Endothelial cell of umbilical vein (primary cell): ENCODE data around the gene SPATS2L. TPM values are rescaled to one million over a fixed set of nuclear protein-coding genes. Genes with fewer than 3 reads are reported as not detected.

Source experiments
- BruUV-seq: library from RNA; stranded (reverse); fragments of 400-500 nt; replicated peaks from 2 replicates; lab custom pipeline; 2021; lab: Mats Ljungman, UMichigan
- CTCF ChIA-PET: fragments of 300-600, 350-600 bp; sonication (Branson Sonifier 250); formaldehyde crosslinking; loops from one replicate; lab custom pipeline; 2021; ENCODE audit warnings: antibody characterized with exemption, inconsistent platforms; lab: Charles Lee
- POLR2A ChIA-PET: fragments of 300-600, 350-600 bp; sonication (Branson Sonifier 250); formaldehyde crosslinking; loops from one replicate; lab custom pipeline; 2021; ENCODE audit warnings: antibody characterized with exemption, inconsistent platforms; lab: Charles Lee
- DNase-seq: peaks from one replicate; pipeline ENCODE4 v3.0.0-alpha.2; 2011; ENCODE audit warnings: low read depth, low spot score
- FAIRE-seq: peaks from 2 replicates; lab custom pipeline; 2011; peaks lifted over from hg19 to GRCh38; lab: Jason Lieb, UNC
- H2AFZ ChIP-seq: 2 replicates; pipeline ENCODE4 v1.6.0; 2012; ENCODE audit warnings: low read depth, low read length, control low read depth, inconsistent platforms
- H3K27ac ChIP-seq: 2 replicates; pipeline ENCODE4 v1.5.1; 2011; ENCODE audit warnings: low read depth, mild to moderate bottlenecking, control low read depth, low read length, moderate library complexity; ENCODE audit not compliant: insufficient read depth
- H3K27me3 ChIP-seq, 2 experiments: 2 replicates each; pipeline versions ENCODE4 v1.6.0 to v1.6.1; 2011; ENCODE audit warnings: low read length in 2 of 2, mixed read lengths in 1 of 2; ENCODE audit not compliant: control insufficient read depth in 2 of 2, insufficient read depth in 2 of 2
- H3K36me3 ChIP-seq, 2 experiments: 2 replicates in 1 of 2; 3 replicates in 1 of 2; pipeline ENCODE4 v1.5.1; 2011; ENCODE audit warnings: low read length in 2 of 2, mild to moderate bottlenecking in 1 of 2, moderate library complexity in 1 of 2; ENCODE audit not compliant: control insufficient read depth in 2 of 2, insufficient read depth in 2 of 2; ENCODE audit errors: extremely low read depth in 1 of 2
- H3K4me1 ChIP-seq: 3 replicates; pipeline ENCODE4 v1.5.1; 2011; ENCODE audit warnings: mild to moderate bottlenecking, low read length; ENCODE audit not compliant: control insufficient read depth, insufficient read depth; ENCODE audit errors: extremely low read depth
- H3K4me2 ChIP-seq: 2 replicates; pipeline ENCODE4 v1.6.1; 2011; ENCODE audit warnings: low read length, control low read depth, mixed read lengths; ENCODE audit not compliant: insufficient read depth
- H3K4me3 ChIP-seq, 3 experiments: fragments of 200-600 bp in 1 of 3; sonication (generic), shearing (Covaris generic) in 1 of 3; replicated peaks in 1 of 3; 2 replicates each; pipeline ENCODE4 v1.5.1; 2011 to 2016; ENCODE audit warnings: control low read depth in 3 of 3, low read length in 3 of 3, mild to moderate bottlenecking in 2 of 3, inconsistent platforms in 1 of 3, low read depth in 1 of 3, moderate library complexity in 1 of 3; ENCODE audit not compliant: insufficient read depth in 1 of 3
- H3K79me2 ChIP-seq: 2 replicates; pipeline ENCODE4 v1.6.0; 2012; ENCODE audit warnings: low read length, inconsistent platforms; ENCODE audit not compliant: control insufficient read depth, insufficient read depth
- H3K9ac ChIP-seq: replicated peaks from 2 replicates; pipeline ENCODE3; 2011; ENCODE audit warnings: low read length, control low read depth; ENCODE audit not compliant: insufficient read depth; ENCODE audit errors: extremely low read depth
- H3K9me1 ChIP-seq: replicated peaks from 3 replicates; pipeline ENCODE4 v1.6.0; 2011; ENCODE audit warnings: mild to moderate bottlenecking, low read length; ENCODE audit not compliant: control insufficient read depth, insufficient read depth; ENCODE audit errors: extremely low read depth
- H3K9me3 ChIP-seq: replicated peaks from 2 replicates; pipeline ENCODE4 v1.5.1; 2012; ENCODE audit warnings: low read length, inconsistent platforms; ENCODE audit not compliant: control insufficient read depth, insufficient read depth
- H4K20me1 ChIP-seq: replicated peaks from 2 replicates; pipeline ENCODE3; 2011; ENCODE audit warnings: mild to moderate bottlenecking, low read length; ENCODE audit not compliant: control insufficient read depth, insufficient read depth; ENCODE audit errors: extremely low read depth
- EZH2 ChIP-seq: IDR thresholded peaks from 2 replicates; pipeline ENCODE4 v1.6.1; 2012; ENCODE audit warnings: borderline replicate concordance, low read depth, mild to moderate bottlenecking, moderate library complexity, low read length, inconsistent platforms; ENCODE audit not compliant: severe bottlenecking
- FOS ChIP-seq: IDR thresholded peaks from 2 replicates; pipeline ENCODE4 v1.6.1; 2011; ENCODE audit warnings: mild to moderate bottlenecking, low read length, moderate library complexity, borderline replicate concordance; ENCODE audit not compliant: insufficient read depth
- GATA2 ChIP-seq: IDR thresholded peaks from 2 replicates; pipeline ENCODE4 v1.7.0; 2011; ENCODE audit warnings: low read depth, mild to moderate bottlenecking, moderate library complexity, mixed read lengths, low read length; ENCODE audit not compliant: insufficient read length, insufficient read depth
- JUN ChIP-seq: IDR thresholded peaks from 2 replicates; pipeline ENCODE4 v1.6.1; 2011; ENCODE audit warnings: borderline replicate concordance, low read depth; ENCODE audit not compliant: insufficient read length, insufficient read depth
- MYC ChIP-seq: IDR thresholded peaks from one replicate; pipeline ENCODE4 v1.6.1; 2011; ENCODE audit warnings: mild to moderate bottlenecking, low read depth, low read length
- POLR2A ChIP-seq: IDR thresholded peaks from 2 replicates; pipeline ENCODE4 v1.6.1; 2012; ENCODE audit warnings: low read depth, mild to moderate bottlenecking, control low read depth, low read length
- POLR2AphosphoS5 ChIP-seq: IDR thresholded peaks from 2 replicates; pipeline ENCODE4 v1.6.1; 2012; ENCODE audit warnings: low read depth, mild to moderate bottlenecking, control low read depth, low read length, moderate library complexity; ENCODE audit not compliant: insufficient read depth
- dilution Hi-C: fragments of 300-500 bp; cut with MboI; formaldehyde crosslinking; loops from one replicate; pipeline ENCODE4 v1.15.0; 2019; ENCODE audit warnings: low sequenced_read_pairs; ENCODE audit not compliant: extremely low pct_ligation_motif_present
- intact Hi-C: fragments of 100-400 bp; cut with micrococcal nuclease; formaldehyde crosslinking; loops from one replicate; pipeline ENCODE4 v1.10.0; 2022
- polyA plus RNA-seq, 4 experiments: library from polyadenylated mRNA; depleted of rRNA in 3 of 4; stranded (reverse) in 3 of 4; unstranded in 1 of 4; fragments of >200 nt; gene quantifications; 2 replicates each; pipeline versions ENCODE4 v1.2.1 to v1.2.3, GENCODE V29; 2011 to 2012; ENCODE audit warnings: missing spikeins in 1 of 4
- total RNA-seq: library from RNA; stranded (reverse); gene quantifications from 2 replicates; pipeline ENCODE4 v1.2.3, GENCODE V29; 2021
- TF ChIP-seq, protein P1 (sequence below), 2 donors: IDR thresholded peaks; 1 replicate in 1 of 2; 2 replicates in 1 of 2; pipeline ENCODE4 v1.5.1; 2011; ENCODE audit warnings: low read length in 2 of 2, mild to moderate bottlenecking in 2 of 2, moderate library complexity in 2 of 2, control low read depth in 1 of 2, inconsistent platforms in 1 of 2, low read depth in 1 of 2; ENCODE audit not compliant: insufficient read depth in 1 of 2; ENCODE audit errors: extremely low read depth in 1 of 2
- TF ChIP-seq, protein P2 (sequence below): IDR thresholded peaks from 2 replicates; pipeline ENCODE4 v1.6.1; 2011; ENCODE audit not compliant: insufficient read depth, insufficient read length

Gene SPATS2L
- total and polyA plus RNA-seq, 2 donors (not counting 3 experiments of a cell fraction or from before 2014, with no cell fraction given): 29.1 to 72.9 TPM

DNA sequence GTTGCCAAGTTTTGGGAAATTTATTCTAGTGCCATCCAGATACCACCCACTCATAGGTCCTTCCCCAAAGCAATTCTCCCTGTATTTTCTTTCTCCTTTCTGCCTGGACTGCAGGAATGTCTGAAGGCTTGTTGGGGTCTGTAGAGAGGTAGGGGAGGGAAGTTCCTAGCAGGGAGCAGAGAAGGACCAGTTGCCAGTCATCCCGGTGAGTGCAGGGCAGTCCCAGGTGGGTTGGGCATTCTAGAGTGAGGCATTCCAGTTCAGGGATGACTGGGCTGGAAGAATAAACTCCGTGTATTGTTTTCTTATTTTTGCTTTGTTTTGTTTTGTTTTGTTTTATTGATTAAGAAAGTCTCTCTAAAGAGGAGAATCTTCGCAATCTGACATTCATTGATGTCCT, 58.1 kb downstream of the SPATS2L start:
- H3K9me1 ChIP-seq: no peaks in the 10 kb centered on the region
- no peak for DNase-seq
- ChIA-PET CTCF (no interaction called here), POLR2A (no interaction called here)
- no peak overlapping the region for H3K4me3 ChIP-seq
- intact Hi-C loops: no loop called here
- no peaks in the 10 kb centered on the region for H3K36me3 ChIP-seq
- H3K4me2 ChIP-seq: no peak overlapping the region
- H2AFZ ChIP-seq: no peak overlapping the region
- no peak overlapping the region for H3K27ac ChIP-seq
- dilution Hi-C loops: no loop called here
- H3K4me1 ChIP-seq: peaks cover 13% of the 10 kb centered on the region
- no peak for FAIRE-seq
- no TSS peak for BruUV-seq
- no peak overlapping the region for H3K9ac ChIP-seq
- no peaks in the 10 kb centered on the region for H4K20me1 ChIP-seq
- no peaks in the 10 kb centered on the region for H3K9me3 ChIP-seq
- no peaks in the 10 kb centered on the region for H3K27me3 ChIP-seq
- TF ChIP-seq FOS (no peak), POLR2A (no peak), GATA2 (no peak), MYC (no peak), EZH2 (no peak), JUN (no peak), POLR2AphosphoS5 (no peak)
- TF ChIP-seq, protein P1, sequence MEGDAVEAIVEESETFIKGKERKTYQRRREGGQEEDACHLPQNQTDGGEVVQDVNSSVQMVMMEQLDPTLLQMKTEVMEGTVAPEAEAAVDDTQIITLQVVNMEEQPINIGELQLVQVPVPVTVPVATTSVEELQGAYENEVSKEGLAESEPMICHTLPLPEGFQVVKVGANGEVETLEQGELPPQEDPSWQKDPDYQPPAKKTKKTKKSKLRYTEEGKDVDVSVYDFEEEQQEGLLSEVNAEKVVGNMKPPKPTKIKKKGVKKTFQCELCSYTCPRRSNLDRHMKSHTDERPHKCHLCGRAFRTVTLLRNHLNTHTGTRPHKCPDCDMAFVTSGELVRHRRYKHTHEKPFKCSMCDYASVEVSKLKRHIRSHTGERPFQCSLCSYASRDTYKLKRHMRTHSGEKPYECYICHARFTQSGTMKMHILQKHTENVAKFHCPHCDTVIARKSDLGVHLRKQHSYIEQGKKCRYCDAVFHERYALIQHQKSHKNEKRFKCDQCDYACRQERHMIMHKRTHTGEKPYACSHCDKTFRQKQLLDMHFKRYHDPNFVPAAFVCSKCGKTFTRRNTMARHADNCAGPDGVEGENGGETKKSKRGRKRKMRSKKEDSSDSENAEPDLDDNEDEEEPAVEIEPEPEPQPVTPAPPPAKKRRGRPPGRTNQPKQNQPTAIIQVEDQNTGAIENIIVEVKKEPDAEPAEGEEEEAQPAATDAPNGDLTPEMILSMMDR (IDR thresholded peaks at IDR 0.05; ENCODE audit: extremely low read depth in 1 of 2, insufficient read depth in 1 of 2, low read depth in 1 of 2, low read length in 2 of 2): no peak
- TF ChIP-seq, protein P2, sequence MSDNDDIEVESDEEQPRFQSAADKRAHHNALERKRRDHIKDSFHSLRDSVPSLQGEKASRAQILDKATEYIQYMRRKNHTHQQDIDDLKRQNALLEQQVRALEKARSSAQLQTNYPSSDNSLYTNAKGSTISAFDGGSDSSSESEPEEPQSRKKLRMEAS: no peak
- peaks cover 14% of the 10 kb centered on the region for H3K79me2 ChIP-seq
